Dedifferentiated amniotic fluid mesenchymal stem cell (primary cell): ENCODE data around the gene P2RY14.

ENCODE experiments used
- DNase-seq: peaks from one replicate; pipeline ENCODE4 v3.0.0-alpha.2; 2016; ENCODE audit errors: extremely low spot score

The P2RY14 gene

GRCh38 chr3:151278230-151278629 is at the start of gene P2RY14:
TSS of gene P2RY14 (minus strand) at chr3:151278542. CDS start at chr3:151214316, 64,226 bp downstream.
- no peak for DNase-seq

GRCh38 chr3:151327571-151328198 is 49.3 kb upstream of the P2RY14 start:
- DNase-seq: peak; percentile 43

GRCh38 chr3:151322511-151322910 is 44.2 kb upstream of the P2RY14 start:
- DNase-seq: no peak

- DNase-seq: no peak
Observed at GRCh38 chr3:151321526-151321925, 43.2 kb upstream of the P2RY14 start.

- no peak for DNase-seq
Observed at GRCh38 chr3:151320131-151320530, 41.8 kb upstream of the P2RY14 start.

- DNase-seq: no peak
Observed at GRCh38 chr3:151319628-151320027, 41.3 kb upstream of the P2RY14 start.

GRCh38 chr3:151318991-151319390 is 40.6 kb upstream of the P2RY14 start:
- DNase-seq: no peak

- DNase-seq: no peak
Observed at GRCh38 chr3:151318313-151318712, 40.0 kb upstream of the P2RY14 start.

- DNase-seq: no peak
Observed at GRCh38 chr3:151316267-151316991, 38.1 kb upstream of the P2RY14 start, which contains the start of gene GPR87. TSS of gene GPR87 (minus strand) at chr3:151316820. CDS start at chr3:151300100, 16,720 bp downstream.

- no peak for DNase-seq
Observed at GRCh38 chr3:151315846-151316245, 37.5 kb upstream of the P2RY14 start.

- DNase-seq: no peak
Observed at GRCh38 chr3:151315136-151315535, 36.8 kb upstream of the P2RY14 start.

GRCh38 chr3:151314593-151314992 is 36.3 kb upstream of the P2RY14 start:
- no peak for DNase-seq

- no peak for DNase-seq
Observed at GRCh38 chr3:151314137-151314536, 35.8 kb upstream of the P2RY14 start.

GRCh38 chr3:151312972-151313371 is 34.6 kb upstream of the P2RY14 start:
- DNase-seq: no peak

- no peak for DNase-seq
Observed at GRCh38 chr3:151309566-151309965, 31.2 kb upstream of the P2RY14 start.

- DNase-seq: no peak
Observed at GRCh38 chr3:151307583-151308488, 29.5 kb upstream of the P2RY14 start.

- DNase-seq: no peak
Observed at GRCh38 chr3:151307131-151307530, 28.8 kb upstream of the P2RY14 start.

- no peak for DNase-seq
Observed at GRCh38 chr3:151306168-151306810, 27.9 kb upstream of the P2RY14 start.

- DNase-seq: no peak
Observed at GRCh38 chr3:151305775-151306151, 27.4 kb upstream of the P2RY14 start.

- peak; percentile 90 for DNase-seq
Observed at GRCh38 chr3:151305060-151305774, 26.9 kb upstream of the P2RY14 start.

GRCh38 chr3:151303751-151304150 is 25.4 kb upstream of the P2RY14 start:
- no peak for DNase-seq
